ENCODE measurements around the gene SLC6A15.

Gene SLC6A15

GRCh38 chr12:84877340-84877739 lies 35.3 kb downstream of the SLC6A15 start:
- no peaks in the 10 kb centered on the region for H3K4me1 ChIP-seq (ENCODE audit: control insufficient read depth, insufficient read depth, low read length, poor library complexity, severe bottlenecking)
- H3K4me3 ChIP-seq (ENCODE audit: insufficient read depth, low read depth, low read length, poor library complexity, severe bottlenecking), result no peak overlapping the region
- H3K36me3 ChIP-seq (ENCODE audit: control insufficient read depth, insufficient read depth, low read length), result no peaks in the 10 kb centered on the region
- no peak overlapping the region for H3K27ac ChIP-seq (ENCODE audit: insufficient read depth, low read length, poor library complexity, severe bottlenecking)
- DNase-seq, result no peak
- H3K9me3 ChIP-seq (ENCODE audit: control insufficient read depth, low read length), result no peaks in the 10 kb centered on the region
- H3K27me3 ChIP-seq (replicated peaks; ENCODE audit: control insufficient read depth, insufficient read depth, low read length, poor library complexity, severe bottlenecking), result no peaks in the 10 kb centered on the region

- H3K4me3 ChIP-seq (ENCODE audit: insufficient read depth, low read depth, low read length, poor library complexity, severe bottlenecking), result no peak overlapping the region
- no peaks in the 10 kb centered on the region for H3K36me3 ChIP-seq (ENCODE audit: control insufficient read depth, insufficient read depth, low read length)
- DNase-seq, result no peak
- no peaks in the 10 kb centered on the region for H3K9me3 ChIP-seq (ENCODE audit: control insufficient read depth, low read length)
- no peaks in the 10 kb centered on the region for H3K4me1 ChIP-seq (ENCODE audit: control insufficient read depth, insufficient read depth, low read length, poor library complexity, severe bottlenecking)
- no peaks in the 10 kb centered on the region for H3K27me3 ChIP-seq (replicated peaks; ENCODE audit: control insufficient read depth, insufficient read depth, low read length, poor library complexity, severe bottlenecking)
- H3K27ac ChIP-seq (ENCODE audit: insufficient read depth, low read length, poor library complexity, severe bottlenecking), result no peak overlapping the region
Measured at GRCh38 chr12:84875241-84875640, 37.4 kb downstream of the SLC6A15 start.

GRCh38 chr12:84874825-84875139 lies 37.8 kb downstream of the SLC6A15 start:
- H3K36me3 ChIP-seq (ENCODE audit: control insufficient read depth, insufficient read depth, low read length), result no peaks in the 10 kb centered on the region
- no peaks in the 10 kb centered on the region for H3K27me3 ChIP-seq (replicated peaks; ENCODE audit: control insufficient read depth, insufficient read depth, low read length, poor library complexity, severe bottlenecking)
- no peak overlapping the region for H3K4me3 ChIP-seq (ENCODE audit: insufficient read depth, low read depth, low read length, poor library complexity, severe bottlenecking)
- H3K27ac ChIP-seq (ENCODE audit: insufficient read depth, low read length, poor library complexity, severe bottlenecking), result no peak overlapping the region
- H3K9me3 ChIP-seq (ENCODE audit: control insufficient read depth, low read length), result no peaks in the 10 kb centered on the region
- H3K4me1 ChIP-seq (ENCODE audit: control insufficient read depth, insufficient read depth, low read length, poor library complexity, severe bottlenecking), result no peaks in the 10 kb centered on the region
- no peak for DNase-seq

- H3K4me1 ChIP-seq (ENCODE audit: control insufficient read depth, insufficient read depth, low read length, poor library complexity, severe bottlenecking), result no peaks in the 10 kb centered on the region
- no peaks in the 10 kb centered on the region for H3K27me3 ChIP-seq (replicated peaks; ENCODE audit: control insufficient read depth, insufficient read depth, low read length, poor library complexity, severe bottlenecking)
- H3K36me3 ChIP-seq (ENCODE audit: control insufficient read depth, insufficient read depth, low read length), result no peaks in the 10 kb centered on the region
- H3K9me3 ChIP-seq (ENCODE audit: control insufficient read depth, low read length), result no peaks in the 10 kb centered on the region
- no peak overlapping the region for H3K27ac ChIP-seq (ENCODE audit: insufficient read depth, low read length, poor library complexity, severe bottlenecking)
- H3K4me3 ChIP-seq (ENCODE audit: insufficient read depth, low read depth, low read length, poor library complexity, severe bottlenecking), result no peak overlapping the region
- DNase-seq, result no peak
Measured at GRCh38 chr12:84874125-84874824, 38.3 kb downstream of the SLC6A15 start.

GRCh38 chr12:84862186-84862585 lies 50.4 kb downstream of the SLC6A15 start:
- DNase-seq, result no peak
- no peaks in the 10 kb centered on the region for H3K36me3 ChIP-seq (ENCODE audit: control insufficient read depth, insufficient read depth, low read length)

GRCh38 chr12:84860718-84861117 lies 51.9 kb downstream of the SLC6A15 start:
- H3K27me3 ChIP-seq (replicated peaks; ENCODE audit: control insufficient read depth, insufficient read depth, low read length, poor library complexity, severe bottlenecking), result no peaks in the 10 kb centered on the region
- H3K4me1 ChIP-seq (ENCODE audit: control insufficient read depth, insufficient read depth, low read length, poor library complexity, severe bottlenecking), result no peaks in the 10 kb centered on the region
- no peak overlapping the region for H3K27ac ChIP-seq (ENCODE audit: insufficient read depth, low read length, poor library complexity, severe bottlenecking)
- H3K4me3 ChIP-seq (ENCODE audit: insufficient read depth, low read depth, low read length, poor library complexity, severe bottlenecking), result no peak overlapping the region
- H3K9me3 ChIP-seq (ENCODE audit: control insufficient read depth, low read length), result no peaks in the 10 kb centered on the region
- no peaks in the 10 kb centered on the region for H3K36me3 ChIP-seq (ENCODE audit: control insufficient read depth, insufficient read depth, low read length)
- DNase-seq, result no peak

More at GRCh38 chr12:84862186-84862585, 50.4 kb downstream of the SLC6A15 start:
- no peaks in the 10 kb centered on the region for H3K4me1 ChIP-seq (ENCODE audit: control insufficient read depth, insufficient read depth, low read length, poor library complexity, severe bottlenecking)
- H3K9me3 ChIP-seq (ENCODE audit: control insufficient read depth, low read length), result no peaks in the 10 kb centered on the region
- H3K27me3 ChIP-seq (replicated peaks; ENCODE audit: control insufficient read depth, insufficient read depth, low read length, poor library complexity, severe bottlenecking), result no peaks in the 10 kb centered on the region
- H3K27ac ChIP-seq (ENCODE audit: insufficient read depth, low read length, poor library complexity, severe bottlenecking), result no peak overlapping the region
- H3K4me3 ChIP-seq (ENCODE audit: insufficient read depth, low read depth, low read length, poor library complexity, severe bottlenecking), result no peak overlapping the region

GRCh38 chr12:84858796-84859195 lies 53.8 kb downstream of the SLC6A15 start:
- no peaks in the 10 kb centered on the region for H3K9me3 ChIP-seq (ENCODE audit: control insufficient read depth, low read length)
- no peaks in the 10 kb centered on the region for H3K36me3 ChIP-seq (ENCODE audit: control insufficient read depth, insufficient read depth, low read length)
- no peak for DNase-seq
- no peaks in the 10 kb centered on the region for H3K4me1 ChIP-seq (ENCODE audit: control insufficient read depth, insufficient read depth, low read length, poor library complexity, severe bottlenecking)
- H3K4me3 ChIP-seq (ENCODE audit: insufficient read depth, low read depth, low read length, poor library complexity, severe bottlenecking), result no peak overlapping the region
- no peak overlapping the region for H3K27ac ChIP-seq (ENCODE audit: insufficient read depth, low read length, poor library complexity, severe bottlenecking)
- no peaks in the 10 kb centered on the region for H3K27me3 ChIP-seq (replicated peaks; ENCODE audit: control insufficient read depth, insufficient read depth, low read length, poor library complexity, severe bottlenecking)

- no peaks in the 10 kb centered on the region for H3K36me3 ChIP-seq (ENCODE audit: control insufficient read depth, insufficient read depth, low read length)
- no peak overlapping the region for H3K4me3 ChIP-seq (ENCODE audit: insufficient read depth, low read depth, low read length, poor library complexity, severe bottlenecking)
- no peaks in the 10 kb centered on the region for H3K4me1 ChIP-seq (ENCODE audit: control insufficient read depth, insufficient read depth, low read length, poor library complexity, severe bottlenecking)
- H3K9me3 ChIP-seq (ENCODE audit: control insufficient read depth, low read length), result no peaks in the 10 kb centered on the region
- DNase-seq, result no peak
- no peaks in the 10 kb centered on the region for H3K27me3 ChIP-seq (replicated peaks; ENCODE audit: control insufficient read depth, insufficient read depth, low read length, poor library complexity, severe bottlenecking)
- no peak overlapping the region for H3K27ac ChIP-seq (ENCODE audit: insufficient read depth, low read length, poor library complexity, severe bottlenecking)
Measured at GRCh38 chr12:84857525-84858208, 54.9 kb downstream of the SLC6A15 start.

GRCh38 chr12:84856156-84856900 lies 56.3 kb downstream of the SLC6A15 start:
- H3K27me3 ChIP-seq (replicated peaks; ENCODE audit: control insufficient read depth, insufficient read depth, low read length, poor library complexity, severe bottlenecking), result no peaks in the 10 kb centered on the region
- H3K9me3 ChIP-seq (ENCODE audit: control insufficient read depth, low read length), result no peaks in the 10 kb centered on the region
- no peak overlapping the region for H3K27ac ChIP-seq (ENCODE audit: insufficient read depth, low read length, poor library complexity, severe bottlenecking)
- no peak overlapping the region for H3K4me3 ChIP-seq (ENCODE audit: insufficient read depth, low read depth, low read length, poor library complexity, severe bottlenecking)
- no peaks in the 10 kb centered on the region for H3K4me1 ChIP-seq (ENCODE audit: control insufficient read depth, insufficient read depth, low read length, poor library complexity, severe bottlenecking)
- DNase-seq, result no peak
- H3K36me3 ChIP-seq (ENCODE audit: control insufficient read depth, insufficient read depth, low read length), result no peaks in the 10 kb centered on the region

- no peaks in the 10 kb centered on the region for H3K4me1 ChIP-seq (ENCODE audit: control insufficient read depth, insufficient read depth, low read length, poor library complexity, severe bottlenecking)
- no peaks in the 10 kb centered on the region for H3K27me3 ChIP-seq (replicated peaks; ENCODE audit: control insufficient read depth, insufficient read depth, low read length, poor library complexity, severe bottlenecking)
- no peak overlapping the region for H3K27ac ChIP-seq (ENCODE audit: insufficient read depth, low read length, poor library complexity, severe bottlenecking)
- H3K4me3 ChIP-seq (ENCODE audit: insufficient read depth, low read depth, low read length, poor library complexity, severe bottlenecking), result no peak overlapping the region
- no peaks in the 10 kb centered on the region for H3K9me3 ChIP-seq (ENCODE audit: control insufficient read depth, low read length)
- no peak for DNase-seq
- no peaks in the 10 kb centered on the region for H3K36me3 ChIP-seq (ENCODE audit: control insufficient read depth, insufficient read depth, low read length)
Measured at GRCh38 chr12:84843593-84844144, 68.9 kb downstream of the SLC6A15 start.

Measured in effector memory CD4-positive, alpha-beta T cell (primary cell).